Measurements from ENCODE around the gene KLHL5. TPM values are rescaled to one million over a fixed set of nuclear protein-coding genes. Genes with fewer than 3 reads are reported as not detected.

Gene KLHL5
- total RNA-seq, 1 donor from 2014 or later = 65.9 TPM

GRCh38 chr4:39051492-39051891 is 10.5 kb upstream of the KLHL5 start:
- Mint-ChIP-seq H3K36me3 (no peaks in the 10 kb centered on the region), H3K27me3 (ENCODE audit: insufficient read depth, low read depth) (no peaks in the 10 kb centered on the region), H3K4me1 (peaks cover 38% of the 10 kb centered on the region), H3K4me3 (no peak overlapping the region), H3K27ac (no peak overlapping the region), H3K9me3 (no peaks in the 10 kb centered on the region)
- Histone ChIP-seq H3K27ac (no peak overlapping the region), H3K9ac (no peak overlapping the region), H3K4me3 (no peak overlapping the region), H3K4me2 (no peak overlapping the region), H3K79me2 (ENCODE audit: low read depth) (peaks cover 87% of the 10 kb centered on the region), H3K36me3 (no peaks in the 10 kb centered on the region), H3F3A (ENCODE audit: low read depth) (peaks cover 6% of the 10 kb centered on the region), H3K9me3 (ENCODE audit: low read depth) (no peaks in the 10 kb centered on the region), H3K4me1 (peaks cover 36% of the 10 kb centered on the region), H4K20me1 (ENCODE audit: low read depth) (peaks cover 71% of the 10 kb centered on the region), H2AFZ (replicated peaks) (no peak overlapping the region), H3K27me3 (no peaks in the 10 kb centered on the region)
- TF ChIP-seq EZH2 (IDR thresholded peaks at IDR 0.05) (no peak), EZH2phosphoT487 (IDR thresholded peaks at IDR 0.05) (no peak), CTCF (IDR thresholded peaks at IDR 0.05) (no peak)
- DNase-seq (ENCODE audit: low spot score) = no peak

- H3K27me3 Mint-ChIP-seq (ENCODE audit: insufficient read depth, low read depth) = no peaks in the 10 kb centered on the region
- Histone ChIP-seq H3K36me3 (no peaks in the 10 kb centered on the region), H3K27me3 (no peaks in the 10 kb centered on the region), H2AFZ (replicated peaks) (no peak overlapping the region), H3K4me1 (peaks cover 36% of the 10 kb centered on the region), H3K9ac (no peak overlapping the region), H3K9me3 (ENCODE audit: low read depth) (no peaks in the 10 kb centered on the region), H3K79me2 (ENCODE audit: low read depth) (peaks cover 90% of the 10 kb centered on the region), H3K27ac (no peak overlapping the region), H3F3A (ENCODE audit: low read depth) (peaks cover 6% of the 10 kb centered on the region), H4K20me1 (ENCODE audit: low read depth) (peaks cover 68% of the 10 kb centered on the region), H3K4me2 (peak overlapping the region; percentile 67), H3K4me3 (no peak overlapping the region)
- no peaks in the 10 kb centered on the region for H3K9me3 Mint-ChIP-seq
- no peaks in the 10 kb centered on the region for H3K36me3 Mint-ChIP-seq
- TF ChIP-seq CTCF (IDR thresholded peaks at IDR 0.05) (no peak), EZH2 (IDR thresholded peaks at IDR 0.05) (no peak), EZH2phosphoT487 (IDR thresholded peaks at IDR 0.05) (no peak)
- no peak overlapping the region for H3K27ac Mint-ChIP-seq
- peaks cover 32% of the 10 kb centered on the region for H3K4me1 Mint-ChIP-seq
- DNase-seq (ENCODE audit: low spot score) = no peak
- no peak overlapping the region for H3K4me3 Mint-ChIP-seq
Measured at GRCh38 chr4:39053983-39054382, 8.0 kb upstream of the KLHL5 start.

- Mint-ChIP-seq H3K27me3 (ENCODE audit: insufficient read depth, low read depth) (no peaks in the 10 kb centered on the region), H3K36me3 (no peaks in the 10 kb centered on the region), H3K4me3 (no peak overlapping the region), H3K4me1 (peaks cover 32% of the 10 kb centered on the region), H3K9me3 (no peaks in the 10 kb centered on the region), H3K27ac (no peak overlapping the region)
- peak overlapping the region; percentile 67 for H3K4me2 ChIP-seq
- H3K9me3 ChIP-seq (ENCODE audit: low read depth) = no peaks in the 10 kb centered on the region
- no peak for TF ChIP-seq CTCF (IDR thresholded peaks at IDR 0.05)
- TF ChIP-seq EZH2 (IDR thresholded peaks at IDR 0.05) = no peak
- no peak for TF ChIP-seq EZH2phosphoT487 (IDR thresholded peaks at IDR 0.05)
- peak overlapping the region; percentile 9 for H3K4me3 ChIP-seq
- H3K36me3 ChIP-seq = no peaks in the 10 kb centered on the region
- H3K79me2 ChIP-seq (ENCODE audit: low read depth) = peaks cover 89% of the 10 kb centered on the region
- H4K20me1 ChIP-seq (ENCODE audit: low read depth) = peaks cover 65% of the 10 kb centered on the region
- peaks cover 36% of the 10 kb centered on the region for H3K4me1 ChIP-seq
- peaks cover 6% of the 10 kb centered on the region for H3F3A ChIP-seq (ENCODE audit: low read depth)
- DNase-seq (ENCODE audit: low spot score) = peak; percentile 65
- no peak overlapping the region for H2AFZ ChIP-seq (replicated peaks)
- H3K27me3 ChIP-seq = no peaks in the 10 kb centered on the region
- no peak overlapping the region for H3K9ac ChIP-seq
- H3K27ac ChIP-seq = no peak overlapping the region
Measured at GRCh38 chr4:39054497-39054896, 7.5 kb upstream of the KLHL5 start.

Data from neural progenitor cell (in vitro differentiated cells).